Adrenal gland (tissue), 12 donors: ENCODE results near the gene PPP2R2C. TPM values are rescaled to one million over a fixed set of nuclear protein-coding genes. Genes with fewer than 3 reads are reported as not detected.

Experiments
- DNase-seq, 7 donors: peaks; one replicate each; pipeline ENCODE4 v3.0.0-alpha.2; 2019 to 2020
- H3K27ac ChIP-seq, 5 donors: fragments of 200-600 bp; sonication (generic) in 4 of 5; 1 replicate in 3 of 5; 2 replicates in 2 of 5; pipeline versions ENCODE4 v1.5.1 to v1.8.0; 2016 to 2020; ENCODE audit warnings: mild to moderate bottlenecking in 1 of 5
- H3K27me3 ChIP-seq: fragments of 200-600 bp; 2 replicates; pipeline ENCODE4 v1.8.0; 2021
- H3K36me3 ChIP-seq, 2 donors: fragments of 200-600 bp; replicated peaks in 1 of 2; 1 replicate in 1 of 2; 2 replicates in 1 of 2; pipeline versions ENCODE4 v1.5.1 to v1.8.0; 2018 to 2022
- H3K4me1 ChIP-seq, 2 donors: fragments of 200-600 bp; replicated peaks in 1 of 2; 1 replicate in 1 of 2; 2 replicates in 1 of 2; pipeline versions ENCODE4 v1.5.1 to v1.8.0; 2018 to 2021
- H3K4me3 ChIP-seq, 4 donors: fragments of 200-600 bp; sonication (generic) in 3 of 4; one replicate each; pipeline ENCODE4 v1.5.1; 2016 to 2018
- H3K9me3 ChIP-seq, 3 donors: fragments of 200-600 bp; sonication (generic) in 1 of 3; replicated peaks in 1 of 3; 1 replicate in 2 of 3; 2 replicates in 1 of 3; pipeline versions ENCODE4 v1.5.1 to v1.8.0; 2016 to 2021
- CTCF ChIP-seq, 6 experiments: fragments of 450-650 bp in 4 of 6; fragments of 200-600 bp in 2 of 6; sonication (generic) in 1 of 6; IDR thresholded peaks; 1 replicate in 5 of 6; 2 replicates in 1 of 6; pipeline versions ENCODE4 v1.5.1 to v1.8.0; 2016 to 2021; ENCODE audit warnings: antibody characterized with exemption in 6 of 6, mild to moderate bottlenecking in 2 of 6, moderate library complexity in 1 of 6
- POLR2A ChIP-seq, 2 donors: fragments of 450-650 bp; IDR thresholded peaks; one replicate each; pipeline ENCODE4 v1.6.1; 2017; ENCODE audit warnings: antibody characterized with exemption in 2 of 2, mild to moderate bottlenecking in 2 of 2, moderate library complexity in 1 of 2
- WGBS, 4 donors: extraction: QIAGEN DNeasy Blood & Tissue Kit in 2 of 4; methylation state at CpG; one replicate each; pipeline versions ENCODE4 v1.1.5 to v1.1.7; 2013 to 2017; 5-methylcytosine and 5-hydroxymethylcytosine counted together
- intact Hi-C, 2 donors: fragments of 100-400 bp; cut with DNase I; formaldehyde crosslinking; loops; one replicate each; pipeline versions ENCODE4 v1.14.1 to v1.15.0; 2022 to 2023
- polyA plus RNA-seq, 3 donors: library from polyadenylated mRNA; stranded (reverse); fragments of 200-250 nt in 2 of 3; fragments of 350-450 nt in 1 of 3; fragmentation: Illumina TruSeq in 1 of 3; extraction: RNeasy Lipid Tissue Mini Kit (QIAGEN cat#74804) in 1 of 3; gene quantifications; one replicate each; pipeline ENCODE4 v1.2.3, GENCODE V29; 2013 to 2014
- total RNA-seq, 9 donors: library from RNA; depleted of rRNA in 4 of 9; stranded (reverse); fragments of >200 nt in 4 of 9; fragments of 120-200 nt in 1 of 9; fragmentation: NEBNext Ultra II Directional in 1 of 9; extraction: Animal tissue kit (Norgen Biotek cat#: 25700) in 1 of 9; gene quantifications; one replicate each; pipeline versions ENCODE4 v1.1.0 to v1.2.4, GENCODE V29; 2013 to 2023
- donor health status: healthy with polysubstance abuse.
- donor health status: Bipolar disorder and iron deficiency.
- donor health status: DM: yes; HTN: yes; CAD: no.
- donor health status: DM: no; HTN: no; CAD: no.
- donor health status: DM: no; HTN: no; CAD: no.
- donor health status: DM: yes; HTN: yes; CAD: no.

Gene PPP2R2C
- total and polyA plus RNA-seq, 12 donors = 0.17 to 7.2 (median 2.0) TPM; not detected in 3

GRCh38 chr4:6300359-6300758 lies 172.1 kb downstream of the PPP2R2C start:
- no peaks in the 10 kb centered on the region for H3K4me1 ChIP-seq
- no peak overlapping the region for H3K4me3 ChIP-seq
- no peaks in the 10 kb centered on the region for H3K27me3 ChIP-seq
- TF ChIP-seq CTCF (IDR thresholded peaks at IDR 0.05) = no peak
- intact Hi-C loops = no loop called here
- H3K36me3 ChIP-seq = peaks cover 0 to 52% of the 10 kb centered on the region in 2 donors
- no peak for DNase-seq
- no peaks in the 10 kb centered on the region for H3K9me3 ChIP-seq
- WGBS, 4 donors = 89 to 96% (median 92%) methylated on average over 11 of the region's 11 CpGs
- no peak overlapping the region for H3K27ac ChIP-seq

GRCh38 chr4:6299875-6300274 lies 172.5 kb downstream of the PPP2R2C start:
- H3K9me3 ChIP-seq = no peaks in the 10 kb centered on the region
- H3K36me3 ChIP-seq = peaks cover 0 to 56% of the 10 kb centered on the region in 2 donors
- H3K4me3 ChIP-seq = no peak overlapping the region
- H3K4me1 ChIP-seq = no peaks in the 10 kb centered on the region
- TF ChIP-seq CTCF (IDR thresholded peaks at IDR 0.05) = no peak
- no peak for TF ChIP-seq POLR2A (IDR thresholded peaks at IDR 0.05)
- no peak overlapping the region for H3K27ac ChIP-seq
- no peaks in the 10 kb centered on the region for H3K27me3 ChIP-seq
- whole genome bisulfite sequencing, 4 donors = 87 to 95% (median 92%) methylated on average over 10 to 12 of the region's 12 CpGs
- no peak for DNase-seq
- intact Hi-C loops = no loop called here

GRCh38 chr4:6298852-6299251 lies 173.6 kb downstream of the PPP2R2C start:
- H3K4me1 ChIP-seq = no peaks in the 10 kb centered on the region
- intact Hi-C loops = no loop called here
- H3K36me3 ChIP-seq = peaks cover 0 to 61% of the 10 kb centered on the region in 2 donors
- no peaks in the 10 kb centered on the region for H3K9me3 ChIP-seq
- H3K27me3 ChIP-seq = no peaks in the 10 kb centered on the region
- H3K4me3 ChIP-seq = no peak overlapping the region
- 93 to 95% methylated on average over 6 of the region's 6 CpGs; no CpG with 5 or more reads in 2 of the 4 donors for WGBS, 4 donors
- no peak overlapping the region for H3K27ac ChIP-seq
- TF ChIP-seq CTCF (IDR thresholded peaks at IDR 0.05) (no peak), POLR2A (IDR thresholded peaks at IDR 0.05) (no peak)
- no peak for DNase-seq

GRCh38 chr4:6298035-6298434 lies 174.4 kb downstream of the PPP2R2C start:
- Histone ChIP-seq H3K9me3 (no peaks in the 10 kb centered on the region), H3K27me3 (no peaks in the 10 kb centered on the region), H3K27ac (no peak overlapping the region), H3K4me1 (no peaks in the 10 kb centered on the region), H3K4me3 (no peak overlapping the region), H3K36me3 (peaks cover 0 to 62% of the 10 kb centered on the region in 2 donors)
- intact Hi-C loops = no loop called here
- TF ChIP-seq POLR2A (IDR thresholded peaks at IDR 0.05) (no peak), CTCF (IDR thresholded peaks at IDR 0.05) (no peak)
- WGBS, 4 donors = 82 to 94% (median 87%) methylated on average over 9 to 13 of the region's 13 CpGs
- DNase-seq = no peak
